IPS-18c (cell line): ENCODE results near the gene SGCA.

Experiments used
- H3K4me3 ChIP-seq: 2 replicates; pipeline ENCODE4 v1.7.0; 2013; ENCODE audit warnings: low read depth, mild to moderate bottlenecking, low read length, moderate library complexity; ENCODE audit not compliant: insufficient read depth
- H3K9me3 ChIP-seq: one replicate; pipeline ENCODE4 v1.6.1; 2013; ENCODE audit warnings: mild to moderate bottlenecking, low read length, moderate library complexity; ENCODE audit not compliant: control insufficient read depth, insufficient read depth

The SGCA gene

GRCh38 chr17:50171371-50172071, 5.7 kb downstream of the SGCA start:
- H3K9me3 ChIP-seq: no peaks in the 10 kb centered on the region
- no peak overlapping the region for H3K4me3 ChIP-seq

- no peak overlapping the region for H3K4me3 ChIP-seq
- no peaks in the 10 kb centered on the region for H3K9me3 ChIP-seq
These were observed 6.3 kb downstream of the SGCA start for GRCh38 chr17:50172130-50172529.

GRCh38 chr17:50172936-50173334, 7.1 kb downstream of the SGCA start:
- no peak overlapping the region for H3K4me3 ChIP-seq
- H3K9me3 ChIP-seq: no peaks in the 10 kb centered on the region

GRCh38 chr17:50173335-50173941, 7.6 kb downstream of the SGCA start:
- no peaks in the 10 kb centered on the region for H3K9me3 ChIP-seq
- no peak overlapping the region for H3K4me3 ChIP-seq

GRCh38 chr17:50174444-50174843, 8.6 kb downstream of the SGCA start:
- Histone ChIP-seq H3K9me3 (no peaks in the 10 kb centered on the region), H3K4me3 (no peak overlapping the region)

GRCh38 chr17:50175035-50175807, 9.4 kb downstream of the SGCA start:
- no peak overlapping the region for H3K4me3 ChIP-seq

GRCh38 chr17:50176559-50177357, 11.0 kb downstream of the SGCA start:
- no peak overlapping the region for H3K4me3 ChIP-seq

More at GRCh38 chr17:50175035-50175807, 9.4 kb downstream of the SGCA start:
- no peaks in the 10 kb centered on the region for H3K9me3 ChIP-seq

GRCh38 chr17:50177476-50177875, 11.7 kb downstream of the SGCA start:
- no peaks in the 10 kb centered on the region for H3K9me3 ChIP-seq
- no peak overlapping the region for H3K4me3 ChIP-seq

More at GRCh38 chr17:50176559-50177357, 11.0 kb downstream of the SGCA start:
- no peaks in the 10 kb centered on the region for H3K9me3 ChIP-seq

GRCh38 chr17:50177983-50178834, 12.4 kb downstream of the SGCA start:
- Histone ChIP-seq H3K4me3 (peak overlapping the region; percentile 6; the same call in 1 of the 2 replicates), H3K9me3 (no peaks in the 10 kb centered on the region)

- no peak overlapping the region for H3K4me3 ChIP-seq
- no peaks in the 10 kb centered on the region for H3K9me3 ChIP-seq
These were observed 14.3 kb downstream of the SGCA start for GRCh38 chr17:50180111-50180510.

GRCh38 chr17:50180620-50181019, 14.8 kb downstream of the SGCA start:
- no peak overlapping the region for H3K4me3 ChIP-seq
- H3K9me3 ChIP-seq: no peaks in the 10 kb centered on the region

GRCh38 chr17:50181144-50181543, 15.3 kb downstream of the SGCA start:
- H3K9me3 ChIP-seq: no peaks in the 10 kb centered on the region
- no peak overlapping the region for H3K4me3 ChIP-seq

- Histone ChIP-seq H3K4me3 (no peak overlapping the region), H3K9me3 (no peaks in the 10 kb centered on the region)
These were observed 16.1 kb downstream of the SGCA start for GRCh38 chr17:50181591-50182560.

GRCh38 chr17:50182783-50183420, 17.1 kb downstream of the SGCA start:
- H3K4me3 ChIP-seq: no peak overlapping the region

GRCh38 chr17:50183421-50183994, 17.7 kb downstream of the SGCA start:
- H3K4me3 ChIP-seq: no peak overlapping the region
- no peaks in the 10 kb centered on the region for H3K9me3 ChIP-seq

More at GRCh38 chr17:50182783-50183420, 17.1 kb downstream of the SGCA start:
- H3K9me3 ChIP-seq: no peaks in the 10 kb centered on the region
